Large intestine (tissue), 3 donors: ENCODE results near the gene BACE1-AS. TPM values are rescaled to one million over a fixed set of nuclear protein-coding genes. Genes with fewer than 3 reads are reported as not detected.

Source experiments
- DNase-seq, 2 donors: peaks; one replicate each; pipeline versions ENCODE4 v3.0.0 to v3.0.0-alpha.2; 2013
- H3K27ac ChIP-seq: one replicate; pipeline ENCODE4 v1.5.1; 2013; ENCODE audit warnings: low read length
- H3K27me3 ChIP-seq: 2 replicates; pipeline ENCODE4 v1.6.1; 2013; ENCODE audit warnings: low read length; ENCODE audit not compliant: control insufficient read depth, insufficient read depth
- H3K36me3 ChIP-seq: 2 replicates; pipeline ENCODE4 v1.6.1; 2013; ENCODE audit warnings: low read length; ENCODE audit not compliant: control insufficient read depth, insufficient read depth
- H3K4me1 ChIP-seq: one replicate; pipeline ENCODE4 v1.6.1; 2013; ENCODE audit warnings: low read length; ENCODE audit not compliant: control insufficient read depth, insufficient read depth
- H3K4me3 ChIP-seq: one replicate; pipeline ENCODE4 v1.5.1; 2013; ENCODE audit warnings: low read length
- H3K9me3 ChIP-seq: one replicate; pipeline ENCODE4 v1.6.1; 2013; ENCODE audit warnings: mild to moderate bottlenecking, low read depth, low read length, moderate library complexity; ENCODE audit not compliant: control insufficient read depth
- WGBS: methylation state at CpG from one replicate; pipeline ENCODE4 v1.1.5; 2013; ENCODE audit warnings: low lambda C conversion rate; ENCODE audit not compliant: insufficient coverage; 5-methylcytosine and 5-hydroxymethylcytosine counted together
- polyA plus RNA-seq: library from polyadenylated mRNA; unstranded; fragments of 120-200 nt; gene quantifications from one replicate; pipeline ENCODE4 v1.2.1, GENCODE V29; 2013

The BACE1-AS gene
- polyA plus RNA-seq, 1 donor: 14.9 TPM

- Histone ChIP-seq H3K36me3 (peaks cover 8% of the 10 kb centered on the region), H3K4me1 (peaks cover 35% of the 10 kb centered on the region), H3K27me3 (no peaks in the 10 kb centered on the region), H3K27ac (no peak overlapping the region), H3K9me3 (no peaks in the 10 kb centered on the region), H3K4me3 (no peak overlapping the region)
- no CpG with 5 or more reads among the region's 7 CpGs for WGBS
- DNase-seq: no peak
These were observed 11.1 kb downstream of the BACE1-AS start for GRCh38 chr11:117302228-117302627.

GRCh38 chr11:117303101-117303500, 12.0 kb downstream of the BACE1-AS start:
- Histone ChIP-seq H3K36me3 (peaks cover 8% of the 10 kb centered on the region), H3K4me1 (peaks cover 35% of the 10 kb centered on the region), H3K4me3 (no peak overlapping the region), H3K27ac (no peak overlapping the region), H3K27me3 (no peaks in the 10 kb centered on the region), H3K9me3 (no peaks in the 10 kb centered on the region)
- WGBS: no CpG with 5 or more reads among the region's 4 CpGs
- no peak for DNase-seq

- DNase-seq: peak in 1 of 2 donors; percentile 66
- Histone ChIP-seq H3K4me3 (no peak overlapping the region), H3K4me1 (peaks cover 30% of the 10 kb centered on the region), H3K27ac (no peak overlapping the region), H3K36me3 (peaks cover 8% of the 10 kb centered on the region), H3K27me3 (no peaks in the 10 kb centered on the region), H3K9me3 (no peaks in the 10 kb centered on the region)
- WGBS: no CpG with 5 or more reads among the region's 5 CpGs
These were observed 12.6 kb downstream of the BACE1-AS start for GRCh38 chr11:117303646-117304315.

GRCh38 chr11:117305145-117305544, 14.0 kb downstream of the BACE1-AS start:
- no peaks in the 10 kb centered on the region for H3K27me3 ChIP-seq
- H3K36me3 ChIP-seq: peaks cover 8% of the 10 kb centered on the region
- H3K4me1 ChIP-seq: peaks cover 17% of the 10 kb centered on the region
- no peak overlapping the region for H3K4me3 ChIP-seq
- no CpG with 5 or more reads among the region's 3 CpGs for WGBS
- DNase-seq: no peak
- no peak overlapping the region for H3K27ac ChIP-seq
- H3K9me3 ChIP-seq: no peaks in the 10 kb centered on the region

- no CpG with 5 or more reads among the region's 7 CpGs for WGBS
These were observed 18.2 kb downstream of the BACE1-AS start for GRCh38 chr11:117309310-117309709.

GRCh38 chr11:117313091-117313490, 21.9 kb downstream of the BACE1-AS start:
- DNase-seq: peak in 1 of 2 donors; percentile 62
- no peaks in the 10 kb centered on the region for H3K27me3 ChIP-seq
- no peaks in the 10 kb centered on the region for H3K36me3 ChIP-seq
- no peaks in the 10 kb centered on the region for H3K9me3 ChIP-seq
- H3K4me1 ChIP-seq: peaks cover 9% of the 10 kb centered on the region
- no peak overlapping the region for H3K4me3 ChIP-seq
- H3K27ac ChIP-seq: no peak overlapping the region
- WGBS: no CpG with 5 or more reads among the region's 5 CpGs

More at GRCh38 chr11:117309310-117309709, 18.2 kb downstream of the BACE1-AS start:
- no peak for DNase-seq
- Histone ChIP-seq H3K4me1 (no peaks in the 10 kb centered on the region), H3K4me3 (no peak overlapping the region), H3K36me3 (peaks cover 8% of the 10 kb centered on the region), H3K27me3 (no peaks in the 10 kb centered on the region), H3K9me3 (no peaks in the 10 kb centered on the region), H3K27ac (no peak overlapping the region)

- no CpG with 5 or more reads among the region's 14 CpGs for WGBS
- Histone ChIP-seq H3K27me3 (no peaks in the 10 kb centered on the region), H3K36me3 (no peaks in the 10 kb centered on the region), H3K9me3 (no peaks in the 10 kb centered on the region), H3K27ac (no peak overlapping the region), H3K4me1 (peaks cover 9% of the 10 kb centered on the region), H3K4me3 (no peak overlapping the region)
- no peak for DNase-seq
These were observed 23.0 kb downstream of the BACE1-AS start for GRCh38 chr11:117313828-117314768.

- DNase-seq: no peak
- Histone ChIP-seq H3K4me3 (peak overlapping the region; percentile 51), H3K36me3 (no peaks in the 10 kb centered on the region), H3K27me3 (no peaks in the 10 kb centered on the region), H3K4me1 (peaks cover 9% of the 10 kb centered on the region), H3K9me3 (no peaks in the 10 kb centered on the region), H3K27ac (no peak overlapping the region)
- WGBS: no CpG with 5 or more reads among the region's 10 CpGs
These were observed 23.7 kb downstream of the BACE1-AS start for GRCh38 chr11:117314840-117315239.

GRCh38 chr11:117315285-117316196, 24.4 kb downstream of the BACE1-AS start:
- WGBS: no CpG with 5 or more reads among the region's 62 CpGs
- H3K4me3 ChIP-seq: peak overlapping the region; percentile 51
- DNase-seq: peak in 1 of 2 donors; percentile 18
- H3K27me3 ChIP-seq: no peaks in the 10 kb centered on the region
- H3K9me3 ChIP-seq: no peaks in the 10 kb centered on the region
- H3K27ac ChIP-seq: no peak overlapping the region
- H3K36me3 ChIP-seq: no peaks in the 10 kb centered on the region
- H3K4me1 ChIP-seq: peaks cover 9% of the 10 kb centered on the region
